Myocyte (in vitro differentiated cells): Measurements from ENCODE around the gene TCF3. TPM values are rescaled to one million over a fixed set of nuclear protein-coding genes. Genes with fewer than 3 reads are reported as not detected.

Experiments used
- DNase-seq: peaks from one replicate; pipeline ENCODE4 v3.0.0-alpha.2; 2012; ENCODE audit warnings: low read depth
- total RNA-seq: library from RNA; depleted of rRNA; stranded (reverse); fragments of >200 nt; gene quantifications from 2 replicates; pipeline ENCODE4 v1.2.3, GENCODE V29; 2014

The TCF3 gene
- total RNA-seq, 1 donor from 2014 or later, result 124 TPM

DNA sequence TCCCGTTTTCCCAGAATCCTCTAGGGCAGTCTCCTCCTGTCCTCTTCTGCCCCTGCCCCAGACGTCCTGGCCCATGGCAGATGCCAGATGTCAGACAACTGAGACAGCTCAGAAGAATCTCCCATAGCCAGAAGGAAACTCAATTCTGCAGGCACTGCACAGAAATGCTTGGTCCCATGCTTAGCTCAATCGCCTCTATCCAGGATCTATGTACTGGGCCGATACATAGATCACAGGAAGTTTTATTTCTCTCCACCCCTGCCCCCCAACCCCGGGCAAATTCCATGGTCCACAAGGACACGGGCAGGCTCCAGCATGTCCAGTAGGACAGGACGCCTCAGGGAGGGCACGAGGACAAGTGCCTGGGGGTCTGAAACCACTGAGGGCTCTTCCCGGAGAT is 64.5 kb downstream of the TCF3 start:
- DNase-seq, result peak; percentile 35

DNA sequence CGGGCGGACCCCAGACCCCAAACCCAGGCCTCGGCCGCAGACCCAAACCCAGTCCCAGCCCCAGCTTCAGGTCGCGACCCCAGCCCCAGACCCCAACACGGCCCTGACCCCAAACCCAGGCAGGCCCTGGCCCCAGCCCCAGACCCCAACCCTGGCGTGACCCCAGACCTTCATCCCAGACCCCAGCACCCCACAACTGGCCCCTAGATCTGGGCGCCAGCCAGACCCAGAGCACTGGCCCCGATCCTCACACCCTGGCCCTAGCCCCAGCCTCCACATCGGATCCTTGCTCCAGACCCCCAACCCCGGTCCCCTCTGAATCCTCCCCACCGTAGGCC is 67.2 kb downstream of the TCF3 start:
- no peak for DNase-seq

GRCh38 chr19:1584500-1585242 is 67.7 kb downstream of the TCF3 start:
- DNase-seq, result no peak

DNA sequence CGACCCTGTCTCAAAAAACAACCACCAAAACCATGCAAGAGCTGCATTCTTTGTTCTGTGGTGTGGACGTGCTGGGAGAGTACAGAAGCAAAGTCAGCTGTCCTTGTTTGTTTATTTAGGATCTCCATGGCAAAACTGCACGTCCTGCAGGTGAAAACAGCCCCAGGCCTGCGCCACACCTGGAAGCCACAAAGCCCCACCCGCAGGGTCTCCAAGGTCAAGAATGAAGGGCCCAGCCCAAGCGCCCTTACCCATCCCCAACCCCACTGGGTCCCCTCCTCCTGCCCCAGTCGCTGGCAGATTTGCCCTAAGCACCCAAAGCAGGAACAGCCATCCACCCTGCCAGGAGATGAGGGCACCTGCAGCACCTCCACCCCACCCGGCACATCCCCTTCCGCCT is 70.2 kb downstream of the TCF3 start:
- no peak for DNase-seq

DNA sequence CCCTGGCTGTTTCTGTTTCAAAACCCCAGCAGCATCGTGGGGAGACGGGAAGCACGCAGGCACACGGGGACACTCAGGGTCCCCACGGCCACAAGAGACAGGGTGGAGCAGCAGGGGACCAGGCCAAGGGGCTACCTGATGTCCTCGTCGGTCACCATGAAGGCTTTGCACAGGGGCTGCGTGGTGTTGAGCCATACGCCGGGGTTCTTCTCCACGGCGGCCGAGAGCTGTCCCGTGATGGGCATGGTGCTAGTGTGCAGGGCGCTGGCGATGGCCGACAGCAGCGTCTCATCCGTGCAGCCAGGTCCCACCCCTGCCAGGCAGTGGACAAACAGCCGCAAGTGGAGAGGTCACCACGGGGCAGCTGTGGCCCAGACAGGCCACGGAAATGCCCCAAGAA is 71.5 kb downstream of the TCF3 start:
- no peak for DNase-seq

GRCh38 chr19:1580382-1580781 is 72.0 kb downstream of the TCF3 start:
- DNase-seq, result no peak

DNA sequence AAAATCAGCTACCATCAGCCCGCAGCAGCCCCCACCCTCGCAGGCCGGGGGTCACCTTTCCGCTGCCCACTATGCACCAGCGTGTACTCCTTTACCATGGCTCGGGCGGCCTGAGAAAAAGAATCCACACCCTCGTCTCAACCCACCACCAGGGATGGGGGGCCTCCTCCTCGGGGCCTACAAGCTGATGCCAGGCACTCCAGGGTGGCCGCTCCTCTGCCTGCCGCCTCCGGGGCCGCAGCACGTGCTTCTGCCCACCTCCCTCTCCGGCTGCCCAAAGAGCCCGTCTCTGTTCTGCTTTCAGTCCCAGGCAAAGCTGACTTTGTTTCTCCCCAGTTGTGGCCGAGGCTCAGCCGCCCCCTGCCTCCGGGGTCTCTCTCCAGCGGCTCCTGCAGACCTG is 73.2 kb downstream of the TCF3 start:
- DNase-seq, result no peak

DNA sequence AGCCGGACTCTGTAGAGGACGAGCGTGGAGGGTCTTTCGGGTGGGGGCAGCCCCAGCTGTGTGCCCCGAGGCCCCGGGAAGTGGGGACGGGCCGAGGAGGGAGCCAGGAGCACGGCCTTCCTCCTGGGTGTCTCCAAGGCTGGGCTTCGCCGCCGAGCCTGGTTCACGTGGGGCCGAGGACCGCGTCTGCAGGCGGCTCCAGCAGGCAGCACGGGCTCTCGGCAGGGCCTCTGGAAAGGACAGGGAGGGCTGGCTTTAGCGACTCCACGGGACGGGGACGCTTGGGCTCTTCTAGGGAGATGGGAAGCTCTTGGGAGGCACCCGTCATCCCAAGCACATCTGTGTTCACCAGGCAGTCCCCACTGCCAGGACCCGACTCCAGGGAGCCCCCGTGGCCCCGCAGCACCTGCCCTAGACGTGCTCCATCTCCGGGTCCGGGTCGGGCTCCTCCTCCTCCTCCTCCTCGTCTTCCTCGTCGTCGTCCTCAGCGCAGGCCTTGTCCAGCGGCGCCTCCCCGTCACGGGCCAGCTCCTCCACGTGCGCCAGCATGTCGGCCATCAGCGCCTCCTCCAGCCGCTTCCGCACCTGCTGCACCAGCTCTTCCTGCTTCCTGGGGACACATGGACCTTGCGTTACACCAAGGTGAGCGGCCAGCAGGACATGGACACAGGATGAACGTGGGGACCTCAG is 74.3 kb downstream of the TCF3 start:
- no peak for DNase-seq

GRCh38 chr19:1577090-1577928 is 75.1 kb downstream of the TCF3 start:
- no peak for DNase-seq

GRCh38 chr19:1576242-1577089 is 75.9 kb downstream of the TCF3 start:
- no peak for DNase-seq

DNA sequence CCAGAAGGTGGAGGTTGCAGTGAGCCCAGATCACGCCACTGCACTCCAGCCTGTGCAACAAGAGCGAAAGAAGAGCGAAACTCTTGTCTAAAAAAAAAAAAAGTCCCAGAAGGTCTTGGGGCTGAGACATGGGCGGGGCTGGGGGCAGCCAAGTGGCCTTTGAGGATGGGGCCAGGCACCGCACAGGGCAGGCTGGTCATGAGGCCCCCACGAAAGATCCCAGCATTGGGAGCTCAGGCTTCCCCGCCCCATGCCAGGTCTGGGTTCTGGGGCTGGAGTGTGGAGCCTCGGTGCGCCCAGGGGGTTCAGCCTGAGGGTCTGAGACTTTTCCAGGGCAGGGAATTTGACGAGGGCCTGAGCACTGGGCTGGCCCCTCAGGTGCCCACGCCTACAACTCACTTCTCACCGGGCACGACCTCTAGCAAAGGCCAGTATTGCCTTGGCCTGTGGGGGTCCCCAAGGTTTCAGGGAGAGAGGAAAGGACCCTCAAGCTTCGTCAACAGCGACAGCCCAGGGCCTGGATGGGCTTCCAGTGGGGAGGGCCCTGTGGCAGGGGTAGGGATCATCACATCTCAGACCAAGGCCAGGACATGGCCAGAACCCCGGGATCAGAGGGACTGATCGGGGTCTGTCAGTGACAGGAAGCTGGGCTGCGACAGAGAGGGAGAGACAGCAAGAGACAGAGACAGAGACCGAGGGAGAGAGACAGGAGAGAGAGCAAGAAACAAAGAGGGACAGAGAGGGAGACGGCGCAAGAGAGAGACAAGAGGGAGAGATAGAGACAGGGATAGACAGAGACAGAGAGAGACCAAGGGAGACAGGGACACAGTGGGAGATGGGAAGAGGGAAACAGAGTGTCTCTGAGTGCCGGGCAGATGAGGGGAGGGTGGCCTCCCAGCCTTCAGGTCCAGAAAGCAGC is 76.8 kb downstream of the TCF3 start:
- no peak for DNase-seq

- no peak for DNase-seq
Measured at GRCh38 chr19:1574354-1575136, 77.9 kb downstream of the TCF3 start.

DNA sequence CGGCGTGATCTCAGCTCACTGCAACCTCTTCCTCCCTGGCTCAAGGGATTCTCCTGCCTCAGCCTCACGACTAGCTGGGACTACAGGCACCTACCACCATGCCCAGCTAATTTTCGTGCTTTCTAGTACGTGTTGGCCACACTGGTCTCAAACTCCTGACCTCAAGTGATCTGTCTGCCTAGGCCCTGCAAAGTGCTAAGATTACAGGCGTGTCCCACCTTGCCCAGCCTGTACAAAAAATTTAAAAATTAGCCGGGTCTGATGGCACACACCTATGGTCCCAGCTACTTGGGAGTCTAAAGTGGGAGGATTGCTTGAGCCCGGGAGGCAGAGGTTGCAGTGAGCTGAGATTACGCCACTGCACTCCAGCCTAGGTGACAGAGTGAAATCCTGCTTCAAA is 79.6 kb downstream of the TCF3 start:
- DNase-seq, result no peak

DNA sequence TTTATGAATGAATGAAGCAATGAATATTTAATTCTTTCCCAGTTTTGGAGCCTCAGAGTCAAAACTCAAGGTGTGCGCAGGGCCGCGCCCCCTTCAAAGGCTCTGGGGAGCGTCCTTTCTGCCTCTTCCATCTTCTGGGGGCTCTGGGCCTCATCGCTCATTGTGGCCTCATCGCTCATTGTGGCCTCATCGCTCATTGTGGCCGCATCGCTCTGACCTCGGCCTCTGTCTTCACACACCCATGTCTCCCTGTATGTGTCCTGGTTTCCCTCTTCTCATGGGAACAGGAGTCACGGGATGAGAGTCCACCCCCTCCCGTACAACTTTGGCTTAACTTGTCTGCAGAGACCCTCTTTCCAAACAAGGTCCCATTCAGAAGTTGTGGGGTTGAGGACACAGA is 81.1 kb downstream of the TCF3 start:
- no peak for DNase-seq

DNA sequence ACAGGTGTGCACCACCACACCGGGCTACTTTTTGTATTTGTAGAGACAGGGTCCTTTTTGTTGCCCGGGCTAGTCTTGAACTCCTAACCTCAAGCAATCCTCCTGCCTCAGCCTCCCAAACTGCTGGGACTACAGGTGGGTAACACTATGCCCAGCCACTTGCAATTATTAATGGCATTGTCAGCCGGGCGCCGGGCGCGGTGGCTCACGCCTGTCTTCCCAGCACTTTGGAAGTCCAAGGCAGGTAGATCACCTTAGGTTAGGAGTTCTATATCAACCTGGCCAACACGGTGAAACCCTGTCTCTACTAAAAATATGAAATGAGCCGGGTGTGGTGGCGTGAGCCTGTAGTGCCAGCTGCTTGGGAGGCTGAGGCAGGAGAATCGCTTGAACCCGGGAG is 81.6 kb downstream of the TCF3 start:
- no peak for DNase-seq

DNA sequence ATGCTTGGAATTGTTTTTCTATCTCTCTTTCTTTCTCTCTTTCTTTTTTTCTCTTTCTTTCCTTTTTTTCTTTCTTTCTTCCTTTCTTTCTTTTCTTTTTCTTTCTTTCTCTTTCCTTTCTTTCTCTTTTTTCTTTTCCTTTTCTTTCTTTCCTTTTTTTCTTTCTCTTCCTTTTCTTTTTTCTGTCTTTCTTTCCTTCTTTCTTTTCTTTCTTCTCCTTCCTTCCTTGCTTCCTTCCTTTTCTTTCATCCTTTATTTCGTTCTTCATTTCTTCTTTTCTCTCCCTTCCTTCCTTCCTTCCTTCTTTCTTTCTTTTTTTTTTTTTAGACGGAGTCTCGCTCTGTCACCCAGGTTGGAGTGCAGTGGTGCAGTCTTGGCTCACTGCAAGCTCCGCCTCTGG is 82.4 kb downstream of the TCF3 start:
- no peak for DNase-seq

DNA sequence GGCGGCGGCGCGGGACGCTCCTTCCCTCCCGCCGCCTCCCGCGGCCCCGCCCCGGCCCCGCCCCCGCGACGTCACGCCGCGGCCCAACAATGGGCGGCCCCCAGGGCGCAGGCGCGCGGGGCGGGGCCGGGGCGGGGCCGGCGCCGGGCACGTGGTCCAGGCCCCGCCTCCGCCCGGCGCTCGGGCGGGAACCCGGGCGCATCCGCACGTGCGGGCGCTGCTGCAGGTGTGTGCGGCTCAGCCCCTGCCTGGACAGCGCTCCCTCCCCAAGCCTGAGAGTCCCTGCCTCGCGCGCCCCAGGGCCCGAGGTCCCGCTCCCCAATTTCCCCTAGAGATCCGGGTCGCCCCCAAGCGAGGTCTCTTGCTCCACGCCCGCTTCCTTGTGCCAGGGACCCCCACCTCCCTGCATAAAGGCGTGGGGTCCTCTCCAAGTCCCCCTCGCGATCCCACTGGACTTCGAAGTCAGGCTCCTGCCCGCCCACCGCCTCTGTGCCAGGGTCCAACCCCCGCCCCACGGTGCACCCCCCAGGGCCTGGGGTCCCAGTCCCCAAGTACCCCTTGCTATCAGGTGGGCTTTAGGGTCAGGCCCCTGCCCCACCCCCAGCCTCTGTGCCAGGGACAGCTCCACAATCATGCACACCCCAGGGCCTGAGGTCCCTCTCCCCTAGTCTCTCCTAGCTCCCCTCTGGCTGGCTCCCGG is 83.9 kb downstream of the TCF3 start, which contains the start of gene MEX3D:
Gene MEX3D (minus strand): TSS at position 6 of the 700 bp plus-strand sequence. CDS start 267 bp downstream, outside the sequence.
- DNase-seq, result peak; percentile 76

GRCh38 chr19:1567848-1568227 is 84.6 kb downstream of the TCF3 start:
- DNase-seq, result no peak
